GM19035 (cell line): Measurements from ENCODE around the gene REEP6.
A peak's percentile ranks its signal among the peaks of the same experiment; 100 is the strongest.

Experiments
- ATAC-seq: cut with Tn5 transposase; IDR thresholded peaks from one replicate; pipeline ENCODE4 v1.9.1; 2021; ENCODE audit not compliant: unreplicated experiment

Gene REEP6

GRCh38 chr19:1491114-1491848 is at the start of gene REEP6:
REEP6 (plus strand) TSS chr19:1491181; CDS start chr19:1491270, 89 bp downstream.
- no peak for ATAC-seq

GRCh38 chr19:1441677-1442438 is 49.1 kb upstream of the REEP6 start:
- ATAC-seq, result no peak

GRCh38 chr19:1445185-1445931 is 45.6 kb upstream of the REEP6 start:
- ATAC-seq, result peak; percentile 66

GRCh38 chr19:1445932-1446712 is 44.9 kb upstream of the REEP6 start:
- no peak for ATAC-seq

- no peak for ATAC-seq
Observed at GRCh38 chr19:1446713-1447481, 44.1 kb upstream of the REEP6 start.

GRCh38 chr19:1447504-1447903 is 43.5 kb upstream of the REEP6 start:
- ATAC-seq, result no peak

- no peak for ATAC-seq
Observed at GRCh38 chr19:1447944-1448343, 43.0 kb upstream of the REEP6 start.

- ATAC-seq, result no peak
Observed at GRCh38 chr19:1449467-1450442, 41.2 kb upstream of the REEP6 start, which contains the start of gene APC2. APC2 (plus strand) TSS chr19:1450121; CDS start chr19:1453002, 2,881 bp downstream.

- ATAC-seq, result no peak
Observed at GRCh38 chr19:1450735-1451731, 39.9 kb upstream of the REEP6 start.

GRCh38 chr19:1451916-1452801 is 38.8 kb upstream of the REEP6 start:
- no peak for ATAC-seq

- no peak for ATAC-seq
Observed at GRCh38 chr19:1452802-1453524, 38.0 kb upstream of the REEP6 start.

- no peak for ATAC-seq
Observed at GRCh38 chr19:1453525-1454364, 37.2 kb upstream of the REEP6 start.

- ATAC-seq, result no peak
Observed at GRCh38 chr19:1455002-1455335, 36.0 kb upstream of the REEP6 start.

GRCh38 chr19:1455336-1456120 is 35.5 kb upstream of the REEP6 start:
- no peak for ATAC-seq
